ENCODE results near the gene SHISAL2A. TPM values are rescaled to one million over a fixed set of nuclear protein-coding genes. Genes with fewer than 3 reads are reported as not detected.

The SHISAL2A gene
- polyA plus RNA-seq, 1 donor (not counting 4 experiments of a cell fraction or from before 2014, with no cell fraction given), result 0.04 TPM

DNA sequence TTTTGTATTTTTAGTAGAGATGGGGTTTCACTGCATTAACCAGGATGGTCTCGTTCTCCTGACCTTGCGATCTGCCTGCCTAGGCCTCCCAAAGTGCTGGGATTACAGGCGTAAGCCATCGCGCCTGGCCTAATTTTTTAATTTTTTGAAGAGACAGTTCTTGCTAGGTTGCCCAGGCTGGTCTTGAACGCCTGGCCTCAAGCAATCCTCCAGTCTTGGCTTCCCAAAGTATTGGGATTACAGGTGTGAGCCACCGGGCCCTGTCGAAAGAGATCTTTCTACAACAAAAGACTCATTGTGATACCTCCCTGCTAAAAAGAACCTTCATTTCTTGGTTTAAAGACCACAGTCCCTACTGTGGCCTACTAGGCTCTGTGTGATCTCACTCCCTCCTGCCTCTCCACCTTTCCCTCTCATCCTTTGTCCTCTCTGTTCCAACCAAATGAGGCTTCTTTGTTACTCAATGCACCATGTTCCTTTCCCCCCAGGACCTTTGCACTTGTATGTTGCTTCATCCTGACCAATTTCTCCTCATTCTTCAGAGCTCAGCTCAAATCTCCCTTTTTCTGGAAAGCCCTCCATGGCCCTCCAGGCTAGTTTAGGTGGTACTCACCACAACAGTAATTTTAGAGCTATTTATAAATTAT is 32.3 kb upstream of the SHISAL2A start:
- Histone ChIP-seq H3K9ac (ENCODE audit: control insufficient read depth, extremely low read depth, insufficient read depth, low read length) (no peak overlapping the region), H3K4me3 (ENCODE audit: control insufficient read depth in 2 of 3, extremely low read depth in 1 of 3, insufficient read depth in 2 of 3, low read depth in 1 of 3, low read length in 3 of 3) (no peak overlapping the region), H4K20me1 (ENCODE audit: control insufficient read depth, extremely low read depth, insufficient read depth, low read length) (no peaks in the 10 kb centered on the region), H3K27me3 (ENCODE audit: control insufficient read depth, extremely low read depth, insufficient read depth, low read length) (no peaks in the 10 kb centered on the region), H3K9me1 (ENCODE audit: control insufficient read depth, extremely low read depth, insufficient read depth, low read length) (no peaks in the 10 kb centered on the region), H3K4me1 (ENCODE audit: control insufficient read depth, extremely low read depth, insufficient read depth, low read length) (no peaks in the 10 kb centered on the region), H3K4me2 (ENCODE audit: control insufficient read depth, extremely low read depth, insufficient read depth, low read depth, low read length) (no peak overlapping the region), H2AFZ (ENCODE audit: control insufficient read depth, low read length) (no peak overlapping the region), H3K9me3 (ENCODE audit: control insufficient read depth, low read depth, low read length) (no peaks in the 10 kb centered on the region), H3K36me3 (ENCODE audit: control insufficient read depth in 2 of 2, extremely low read depth in 1 of 2, insufficient read depth in 2 of 2, low read length in 2 of 2) (no peaks in the 10 kb centered on the region), H3K79me2 (ENCODE audit: control insufficient read depth, insufficient read depth, low read length) (no peaks in the 10 kb centered on the region), H3K27ac (ENCODE audit: control insufficient read depth, insufficient read depth, low read length) (no peak overlapping the region)
- dilution Hi-C loops (cut with MboI; ENCODE audit: extremely low pct_ligation_motif_present, low sequenced_read_pairs), result no loop called here
- DNase-seq (ENCODE audit: low read depth, low spot score) (no peak), FAIRE-seq (no peak)
- no peak for TF ChIP-seq EZH2 (IDR thresholded peaks at IDR 0.05; ENCODE audit: low read length)
- TF ChIP-seq, protein P1, sequence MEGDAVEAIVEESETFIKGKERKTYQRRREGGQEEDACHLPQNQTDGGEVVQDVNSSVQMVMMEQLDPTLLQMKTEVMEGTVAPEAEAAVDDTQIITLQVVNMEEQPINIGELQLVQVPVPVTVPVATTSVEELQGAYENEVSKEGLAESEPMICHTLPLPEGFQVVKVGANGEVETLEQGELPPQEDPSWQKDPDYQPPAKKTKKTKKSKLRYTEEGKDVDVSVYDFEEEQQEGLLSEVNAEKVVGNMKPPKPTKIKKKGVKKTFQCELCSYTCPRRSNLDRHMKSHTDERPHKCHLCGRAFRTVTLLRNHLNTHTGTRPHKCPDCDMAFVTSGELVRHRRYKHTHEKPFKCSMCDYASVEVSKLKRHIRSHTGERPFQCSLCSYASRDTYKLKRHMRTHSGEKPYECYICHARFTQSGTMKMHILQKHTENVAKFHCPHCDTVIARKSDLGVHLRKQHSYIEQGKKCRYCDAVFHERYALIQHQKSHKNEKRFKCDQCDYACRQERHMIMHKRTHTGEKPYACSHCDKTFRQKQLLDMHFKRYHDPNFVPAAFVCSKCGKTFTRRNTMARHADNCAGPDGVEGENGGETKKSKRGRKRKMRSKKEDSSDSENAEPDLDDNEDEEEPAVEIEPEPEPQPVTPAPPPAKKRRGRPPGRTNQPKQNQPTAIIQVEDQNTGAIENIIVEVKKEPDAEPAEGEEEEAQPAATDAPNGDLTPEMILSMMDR (optimal IDR thresholded peaks at IDR 0.05 in 1 of 3, IDR thresholded peaks at IDR 0.05 in 1 of 3, conservative IDR thresholded peaks at IDR 0.05 in 1 of 3; ENCODE audit: extremely low read depth in 1 of 3, insufficient read depth in 2 of 3, low read length in 3 of 3), result no peak

DNA sequence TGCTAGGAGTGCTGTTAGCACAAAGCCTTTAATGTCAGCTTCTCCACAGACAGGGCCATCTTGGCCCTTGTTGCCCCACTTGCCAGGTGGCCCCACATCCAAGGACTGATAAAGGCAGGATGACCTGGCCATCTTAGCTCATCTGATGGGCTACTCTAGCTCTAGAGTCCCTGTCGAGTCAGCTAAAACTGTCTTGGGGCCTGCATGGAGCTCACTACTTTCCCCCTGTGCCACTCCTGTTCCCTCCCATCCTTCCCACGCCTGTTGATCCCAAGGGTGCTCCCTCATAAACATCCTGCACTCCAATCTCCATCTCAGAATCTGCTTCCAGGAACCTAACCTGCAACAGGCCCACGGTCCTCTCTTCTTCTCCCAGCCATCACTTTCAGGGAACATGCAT is 31.4 kb upstream of the SHISAL2A start:
- Histone ChIP-seq H3K9me1 (ENCODE audit: control insufficient read depth, extremely low read depth, insufficient read depth, low read length) (no peaks in the 10 kb centered on the region), H3K4me1 (ENCODE audit: control insufficient read depth, extremely low read depth, insufficient read depth, low read length) (no peaks in the 10 kb centered on the region), H3K79me2 (ENCODE audit: control insufficient read depth, insufficient read depth, low read length) (no peaks in the 10 kb centered on the region), H2AFZ (ENCODE audit: control insufficient read depth, low read length) (no peak overlapping the region), H3K4me2 (ENCODE audit: control insufficient read depth, extremely low read depth, insufficient read depth, low read depth, low read length) (peak overlapping the region; percentile 61), H3K27me3 (ENCODE audit: control insufficient read depth, extremely low read depth, insufficient read depth, low read length) (no peaks in the 10 kb centered on the region), H3K9me3 (ENCODE audit: control insufficient read depth, low read depth, low read length) (no peaks in the 10 kb centered on the region), H3K4me3 (ENCODE audit: control insufficient read depth in 2 of 3, extremely low read depth in 1 of 3, insufficient read depth in 2 of 3, low read depth in 1 of 3, low read length in 3 of 3) (peak overlapping the region in 1 of 3 experiments; percentile 34), H4K20me1 (ENCODE audit: control insufficient read depth, extremely low read depth, insufficient read depth, low read length) (no peaks in the 10 kb centered on the region), H3K9ac (ENCODE audit: control insufficient read depth, extremely low read depth, insufficient read depth, low read length) (no peak overlapping the region), H3K27ac (ENCODE audit: control insufficient read depth, insufficient read depth, low read length) (no peak overlapping the region), H3K36me3 (ENCODE audit: control insufficient read depth in 2 of 2, extremely low read depth in 1 of 2, insufficient read depth in 2 of 2, low read length in 2 of 2) (no peaks in the 10 kb centered on the region)
- no peak for DNase-seq (ENCODE audit: low read depth, low spot score)
- dilution Hi-C loops (cut with MboI; ENCODE audit: extremely low pct_ligation_motif_present, low sequenced_read_pairs), result no loop called here
- TF ChIP-seq, protein P1 (optimal IDR thresholded peaks at IDR 0.05 in 1 of 3, IDR thresholded peaks at IDR 0.05 in 1 of 3, conservative IDR thresholded peaks at IDR 0.05 in 1 of 3; ENCODE audit: extremely low read depth in 1 of 3, insufficient read depth in 2 of 3, low read length in 3 of 3), result no peak
- no peak for FAIRE-seq
